ENCODE results near the gene PIN1. TPM values are rescaled to one million over a fixed set of nuclear protein-coding genes. Genes with fewer than 3 reads are reported as not detected.

PIN1 gene
- total and polyA plus RNA-seq, 10 donors: 37.7 to 86.1 (median 50.9) TPM

- Histone ChIP-seq H3K36me3 (no peaks in the 10 kb centered on the region), H3K27me3 (replicated peaks in 1 of 7) (no peaks in the 10 kb centered on the region), H3K4me1 (peaks cover 3 to 37% (median 15%) of the 10 kb centered on the region in 6 donors), H3K4me3 (peak overlapping the region; percentile 28 to 88 (median 50)), H3K9me3 (no peaks in the 10 kb centered on the region), H3K27ac (peak overlapping the region in 7 of 8 donors; percentile 51 to 93 (median 91))
- DNase-seq: peak; percentile 96
- 1 to 3% (median 2%) methylated on average over 33 to 50 of the region's 50 CpGs for WGBS, 5 donors
- intact Hi-C loops (cut with DNase I; ENCODE audit: low total_unique reads): loop anchor here (10.0 kb wide), 2 partner anchors 357 to 477 kb away; partner anchors contain the start of gene ZNF266
- peak in 1 of 3 donors; percentile 24 for TF ChIP-seq POLR2AphosphoS5 (IDR thresholded peaks at IDR 0.05)
- TF ChIP-seq POLR2A (IDR thresholded peaks at IDR 0.05): no peak
- TF ChIP-seq, protein P1, sequence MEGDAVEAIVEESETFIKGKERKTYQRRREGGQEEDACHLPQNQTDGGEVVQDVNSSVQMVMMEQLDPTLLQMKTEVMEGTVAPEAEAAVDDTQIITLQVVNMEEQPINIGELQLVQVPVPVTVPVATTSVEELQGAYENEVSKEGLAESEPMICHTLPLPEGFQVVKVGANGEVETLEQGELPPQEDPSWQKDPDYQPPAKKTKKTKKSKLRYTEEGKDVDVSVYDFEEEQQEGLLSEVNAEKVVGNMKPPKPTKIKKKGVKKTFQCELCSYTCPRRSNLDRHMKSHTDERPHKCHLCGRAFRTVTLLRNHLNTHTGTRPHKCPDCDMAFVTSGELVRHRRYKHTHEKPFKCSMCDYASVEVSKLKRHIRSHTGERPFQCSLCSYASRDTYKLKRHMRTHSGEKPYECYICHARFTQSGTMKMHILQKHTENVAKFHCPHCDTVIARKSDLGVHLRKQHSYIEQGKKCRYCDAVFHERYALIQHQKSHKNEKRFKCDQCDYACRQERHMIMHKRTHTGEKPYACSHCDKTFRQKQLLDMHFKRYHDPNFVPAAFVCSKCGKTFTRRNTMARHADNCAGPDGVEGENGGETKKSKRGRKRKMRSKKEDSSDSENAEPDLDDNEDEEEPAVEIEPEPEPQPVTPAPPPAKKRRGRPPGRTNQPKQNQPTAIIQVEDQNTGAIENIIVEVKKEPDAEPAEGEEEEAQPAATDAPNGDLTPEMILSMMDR (IDR thresholded peaks at IDR 0.05 in 8 of 11, conservative IDR thresholded peaks at IDR 0.05 in 3 of 11): no peak
These were observed 43.4 kb upstream of the PIN1 start for GRCh38 chr19:9791552-9792205.

- H3K27ac ChIP-seq: peak overlapping the region; percentile 83 to 93 (median 90)
- H3K27me3 ChIP-seq (replicated peaks in 1 of 7): no peaks in the 10 kb centered on the region
- no peaks in the 10 kb centered on the region for H3K36me3 ChIP-seq
- peak in 2 of 3 donors; percentile 47 to 70 for TF ChIP-seq POLR2AphosphoS5 (IDR thresholded peaks at IDR 0.05)
- no peak for TF ChIP-seq POLR2A (IDR thresholded peaks at IDR 0.05)
- 2 to 4% (median 3%) methylated on average over 60 to 70 of the region's 70 CpGs for WGBS, 5 donors
- H3K9me3 ChIP-seq: no peaks in the 10 kb centered on the region
- H3K4me3 ChIP-seq: peak overlapping the region; percentile 50 to 88 (median 61)
- intact Hi-C loops (cut with DNase I; ENCODE audit: low total_unique reads): loop anchor here (10.0 kb wide), 2 partner anchors 358 to 478 kb away; partner anchors contain the start of gene ZNF266
- peak; percentile 96 for DNase-seq
- H3K4me1 ChIP-seq: peaks cover 3 to 33% (median 15%) of the 10 kb centered on the region in 6 donors
These were observed 42.7 kb upstream of the PIN1 start for GRCh38 chr19:9792206-9793070.

DNA sequence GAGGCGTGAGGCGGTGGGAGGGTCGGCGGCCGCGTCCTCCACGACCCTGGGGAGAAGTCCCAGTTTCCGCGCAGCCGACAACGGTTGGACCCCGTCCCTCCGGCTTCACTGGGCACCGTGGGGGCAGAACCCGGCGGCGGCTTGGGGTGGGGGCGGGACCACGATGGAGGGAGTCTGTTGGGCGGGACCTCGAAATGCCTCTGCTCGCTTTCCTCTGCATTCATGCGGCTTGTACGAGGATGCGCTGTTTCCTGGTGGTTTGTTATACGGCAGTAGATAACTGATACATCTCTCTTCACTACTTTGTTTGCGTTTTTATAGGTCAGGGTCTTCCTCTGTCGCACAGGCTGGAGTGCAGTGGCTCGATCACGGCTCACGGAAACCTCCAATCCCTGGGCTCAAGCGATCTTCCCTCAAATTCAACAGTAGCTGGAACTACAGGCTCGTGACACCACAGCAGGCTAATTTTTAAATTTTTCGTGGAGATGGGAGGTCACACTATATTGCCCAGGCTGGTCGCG, 42.0 kb upstream of the PIN1 start:
- Histone ChIP-seq H3K27ac (peak overlapping the region; percentile 83 to 93 (median 90)), H3K4me3 (peak overlapping the region; percentile 50 to 88 (median 61)), H3K9me3 (no peaks in the 10 kb centered on the region), H3K36me3 (no peaks in the 10 kb centered on the region), H3K4me1 (peaks cover 3 to 33% (median 15%) of the 10 kb centered on the region in 6 donors), H3K27me3 (replicated peaks in 1 of 7) (no peaks in the 10 kb centered on the region)
- DNase-seq: no peak
- WGBS, 5 donors: 18 to 27% (median 19%) methylated on average over 26 to 36 of the region's 36 CpGs
- TF ChIP-seq, protein P1 (IDR thresholded peaks at IDR 0.05 in 8 of 11, conservative IDR thresholded peaks at IDR 0.05 in 3 of 11): no peak
- TF ChIP-seq POLR2A (IDR thresholded peaks at IDR 0.05) (no peak), POLR2AphosphoS5 (IDR thresholded peaks at IDR 0.05) (no peak)
- intact Hi-C loops (cut with DNase I; ENCODE audit: low total_unique reads): loop anchor here (10.0 kb wide), 2 partner anchors 358 to 478 kb away; partner anchors contain the start of gene ZNF266

GRCh38 chr19:9796113-9796773, 38.9 kb upstream of the PIN1 start:
- intact Hi-C loops (cut with DNase I; ENCODE audit: low total_unique reads): loop anchor here (2.0 to 10.0 kb wide), 5 partner anchors 169 to 659 kb away; partner anchors contain the start of gene ZNF266
- Histone ChIP-seq H3K9me3 (no peaks in the 10 kb centered on the region), H3K4me3 (no peak overlapping the region), H3K4me1 (peaks cover under 1 to 27% (median 10%) of the 10 kb centered on the region in 6 donors), H3K36me3 (no peaks in the 10 kb centered on the region), H3K27ac (peak overlapping the region in 3 of 8 donors; percentile 3 to 58 (median 42)), H3K27me3 (replicated peaks in 1 of 7) (no peaks in the 10 kb centered on the region)
- WGBS, 5 donors: 36 to 55% (median 51%) methylated on average over 6 of the region's 6 CpGs
- peak; percentile 91 for DNase-seq
- no peak for TF ChIP-seq POLR2A (IDR thresholded peaks at IDR 0.05)
- TF ChIP-seq POLR2AphosphoS5 (IDR thresholded peaks at IDR 0.05): peak in 1 of 3 donors; percentile 35
- TF ChIP-seq, protein P1 (IDR thresholded peaks at IDR 0.05 in 8 of 11, conservative IDR thresholded peaks at IDR 0.05 in 3 of 11): peak; percentile 76 to 92 (median 87)
